Activated naive CD4-positive, alpha-beta T cell treated with anti-CD3 and anti-CD28 coated beads, Interleukin-2, amount 10 ng/mL, durations not matched to agents 7 days and 5 days (primary cell): ENCODE results near the gene KIF5A.
A peak's percentile ranks its signal among the peaks of the same experiment; 100 is the strongest.
"Not testable (repeated sequence)": the region's sequence is repeated elsewhere in the genome, so short reads cannot be mapped to it uniquely, and the experiment has no call there.

Experiments used
- CTCF ChIA-PET: fragments of 350-600 bp; sonication (Branson Sonifier 250); formaldehyde crosslinking; loops from one replicate; lab custom pipeline; 2021; ENCODE audit warnings: antibody characterized with exemption; lab: Charles Lee
- DNase-seq: peaks from one replicate; pipeline ENCODE4 v3.0.0-alpha.2; 2020
- H3K27ac Mint-ChIP-seq: one replicate; pipeline ENCODE4 v1.8.0; 2021; ENCODE audit warnings: mild to moderate bottlenecking, moderate library complexity, mixed read lengths
- H3K27me3 Mint-ChIP-seq: one replicate; pipeline ENCODE4 v1.8.0; 2021; ENCODE audit warnings: mild to moderate bottlenecking, mixed read lengths
- H3K36me3 Mint-ChIP-seq: one replicate; pipeline ENCODE4 v1.8.0; 2021; ENCODE audit warnings: mixed read lengths
- H3K4me1 Mint-ChIP-seq: one replicate; pipeline ENCODE4 v1.8.0; 2021; ENCODE audit warnings: mixed read lengths
- H3K4me3 Mint-ChIP-seq: one replicate; pipeline ENCODE4 v1.8.0; 2021; ENCODE audit warnings: mild to moderate bottlenecking, moderate library complexity, mixed read lengths
- H3K9me3 Mint-ChIP-seq: one replicate; pipeline ENCODE4 v1.8.0; 2021; ENCODE audit warnings: mixed read lengths

The KIF5A gene

DNA sequence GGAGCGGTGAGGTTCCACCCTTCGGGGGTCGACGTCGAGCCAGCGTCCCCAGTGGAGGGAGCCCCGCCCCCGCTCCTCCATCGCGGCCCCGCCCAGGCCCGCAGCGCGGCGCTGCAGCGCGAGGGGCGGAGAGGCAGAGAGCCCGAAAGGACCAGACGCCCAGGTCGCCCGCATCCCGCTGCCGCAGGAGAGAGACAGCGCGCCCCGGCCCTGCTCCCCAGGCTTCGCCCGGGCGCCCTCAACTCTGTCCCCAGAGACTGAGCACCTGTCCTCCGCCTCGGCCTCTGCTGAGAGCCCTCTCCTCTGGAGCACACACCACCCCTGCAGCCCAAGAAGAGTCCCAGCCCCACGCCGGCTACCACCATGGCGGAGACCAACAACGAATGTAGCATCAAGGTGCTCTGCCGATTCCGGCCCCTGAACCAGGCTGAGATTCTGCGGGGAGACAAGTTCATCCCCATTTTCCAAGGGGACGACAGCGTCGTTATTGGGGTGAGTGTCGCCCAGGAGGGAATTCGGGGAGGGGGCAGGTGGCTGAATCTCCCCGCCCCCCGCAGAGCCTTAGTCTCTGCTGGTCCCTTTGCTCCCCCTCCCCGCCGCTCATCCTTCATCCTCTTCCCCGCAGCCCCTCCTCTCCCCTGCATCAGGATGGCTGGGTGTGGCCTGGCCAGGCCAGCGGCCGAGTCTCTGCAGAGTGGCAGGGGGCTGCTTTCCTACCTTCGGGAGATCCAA is at the start of gene KIF5A:
Gene KIF5A (plus strand): TSS at position 136 of the 732 bp plus-strand sequence. CDS start 228 bp downstream, at position 364.
- Mint-ChIP-seq H3K4me3 (peak within 1 kb of the TSS; percentile 60), H3K27ac (no peak within 1 kb of the TSS), H3K4me1 (peaks cover 39% of the 10 kb centered on the region), H3K27me3 (peaks cover 53% of the 10 kb centered on the region), H3K9me3 (no peaks in the 10 kb centered on the region), H3K36me3 (peaks cover 13% of the 10 kb centered on the region)
- peak; percentile 75 for DNase-seq
- CTCF ChIA-PET, result no interaction called here

DNA sequence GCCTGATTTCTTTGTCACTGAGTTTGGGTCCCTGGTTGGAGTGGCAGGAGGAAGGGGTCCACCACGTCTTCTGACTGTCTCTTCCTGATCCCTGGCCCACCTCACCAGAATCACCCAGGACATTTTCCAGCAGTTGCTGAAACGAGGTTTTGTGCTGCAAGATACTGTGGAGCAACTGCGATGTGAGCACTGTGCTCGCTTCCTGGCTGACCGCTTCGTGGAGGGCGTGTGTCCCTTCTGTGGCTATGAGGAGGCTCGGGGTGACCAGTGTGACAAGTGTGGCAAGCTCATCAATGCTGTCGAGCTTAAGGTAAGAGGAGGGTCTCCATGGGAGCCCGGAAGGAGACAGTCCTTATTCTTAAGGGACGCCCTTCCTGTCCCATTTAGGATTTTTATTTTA is 49.6 kb upstream of the KIF5A start:
- H3K27me3 Mint-ChIP-seq, result no peaks in the 10 kb centered on the region
- CTCF ChIA-PET, result no interaction called here
- peaks cover 61% of the 10 kb centered on the region for H3K36me3 Mint-ChIP-seq
- no peak overlapping the region for H3K27ac Mint-ChIP-seq
- no peak for DNase-seq
- H3K4me1 Mint-ChIP-seq, result no peaks in the 10 kb centered on the region
- H3K4me3 Mint-ChIP-seq, result no peak overlapping the region
- H3K9me3 Mint-ChIP-seq, result no peaks in the 10 kb centered on the region

DNA sequence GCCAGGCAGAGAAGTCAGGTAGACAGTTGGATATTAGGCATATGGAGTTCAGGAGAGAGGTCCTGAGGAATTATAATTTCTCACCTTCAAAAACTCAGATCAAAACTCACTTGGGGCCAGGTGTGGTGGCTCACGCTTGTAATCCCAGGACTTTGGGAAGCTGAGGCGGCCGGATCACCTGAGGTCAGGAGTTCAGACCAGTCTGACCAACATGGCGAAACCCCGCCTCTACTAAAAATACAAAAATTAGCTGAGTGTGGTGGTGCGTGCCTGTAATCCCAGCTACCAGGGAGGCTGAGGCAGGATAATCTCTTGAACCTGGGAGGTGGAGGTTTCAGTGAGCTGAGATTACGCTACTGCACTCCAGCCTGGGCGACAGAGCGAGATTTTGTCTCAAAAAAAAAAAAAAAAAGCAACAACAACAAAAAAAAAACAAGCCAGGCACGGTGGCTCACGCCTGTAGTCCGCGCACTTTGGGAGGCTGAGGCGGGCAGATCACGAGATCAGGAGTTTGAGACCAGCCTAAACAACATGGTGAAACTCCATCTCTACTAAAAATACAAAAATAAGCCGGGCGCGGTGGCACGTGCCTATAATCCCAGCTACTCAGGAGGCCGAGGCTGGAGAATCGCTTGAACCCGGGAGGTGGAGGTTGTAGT is 47.4 kb upstream of the KIF5A start:
- CTCF ChIA-PET, result interaction anchor here (1.4 kb wide), 1 partner anchor 26 kb away, joined by 3 read pairs; no protein-coding TSS in a partner anchor
- H3K9me3 Mint-ChIP-seq, H3K4me1 Mint-ChIP-seq, H3K4me3 Mint-ChIP-seq, H3K27me3 Mint-ChIP-seq, DNase-seq, H3K27ac Mint-ChIP-seq: not testable (repeated sequence)
- peaks cover 59% of the 10 kb centered on the region for H3K36me3 Mint-ChIP-seq

DNA sequence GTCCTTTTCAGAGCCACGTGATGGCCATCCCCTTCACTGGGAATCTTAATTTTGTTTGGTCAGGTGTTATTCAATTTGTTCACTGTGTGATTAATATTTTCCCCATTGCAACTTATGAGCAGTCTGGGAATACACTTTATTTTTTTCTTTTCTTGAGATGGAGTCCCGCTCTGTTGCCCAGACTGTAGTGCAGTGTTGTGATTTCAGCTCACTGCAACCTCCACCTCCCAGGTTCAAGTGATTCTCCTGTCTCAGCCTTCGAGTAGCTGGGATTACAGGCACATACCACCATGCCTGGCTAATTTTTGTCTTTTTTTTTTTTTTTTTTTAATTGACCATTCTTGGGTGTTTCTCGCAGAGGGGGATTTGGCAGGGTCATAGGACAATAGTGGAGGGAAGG is 43.3 kb upstream of the KIF5A start:
- H3K27ac Mint-ChIP-seq, H3K4me1 Mint-ChIP-seq, H3K27me3 Mint-ChIP-seq, DNase-seq, H3K4me3 Mint-ChIP-seq, CTCF ChIA-PET, H3K9me3 Mint-ChIP-seq: not testable (repeated sequence)
- peaks cover 47% of the 10 kb centered on the region for H3K36me3 Mint-ChIP-seq

DNA sequence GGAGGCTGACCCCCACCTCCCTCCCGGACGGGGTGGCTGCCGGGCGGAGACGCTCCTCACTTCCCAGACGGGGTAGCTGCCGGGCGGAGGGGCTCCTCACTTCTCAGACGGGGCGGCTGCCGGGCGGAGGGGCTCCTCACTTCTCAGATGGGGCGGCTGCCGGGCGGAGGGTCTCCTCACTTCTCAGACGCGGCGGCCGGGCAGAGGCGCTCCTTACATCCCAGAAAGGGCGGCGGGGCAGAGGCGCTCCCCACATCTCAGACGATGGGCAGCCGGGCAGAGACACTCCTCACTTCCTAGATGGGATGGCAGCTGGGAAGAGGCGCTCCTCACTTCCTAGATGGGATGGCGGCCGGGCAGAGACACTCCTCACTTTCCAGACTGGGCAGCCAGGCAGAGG is 42.0 kb upstream of the KIF5A start:
- H3K9me3 Mint-ChIP-seq, CTCF ChIA-PET, H3K27ac Mint-ChIP-seq, H3K4me3 Mint-ChIP-seq, H3K4me1 Mint-ChIP-seq, DNase-seq, H3K27me3 Mint-ChIP-seq: not testable (repeated sequence)
- peaks cover 53% of the 10 kb centered on the region for H3K36me3 Mint-ChIP-seq

DNA sequence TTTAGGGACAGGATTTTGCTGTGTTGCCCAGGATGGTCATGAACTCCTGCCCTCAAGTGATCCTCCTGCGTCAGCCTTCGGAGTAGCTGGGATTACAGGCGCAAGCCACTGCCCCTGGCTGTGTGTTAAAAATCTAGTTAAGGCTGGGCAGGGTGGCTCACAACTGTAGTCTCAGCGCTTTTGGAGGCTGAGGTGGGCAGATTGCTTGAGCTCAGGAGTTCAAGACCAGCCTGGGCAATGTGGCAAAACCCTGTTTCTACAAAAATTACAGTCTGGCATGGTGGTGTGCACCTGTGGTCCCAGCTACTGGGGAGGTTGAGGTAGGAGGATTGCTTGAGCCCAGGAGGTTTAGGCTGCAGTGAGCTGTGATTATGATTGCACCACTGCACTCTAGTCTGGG is 38.7 kb upstream of the KIF5A start:
- DNase-seq, result no peak
- H3K4me3 Mint-ChIP-seq, result no peak overlapping the region
- peaks cover 60% of the 10 kb centered on the region for H3K36me3 Mint-ChIP-seq
- peaks cover 2% of the 10 kb centered on the region for H3K4me1 Mint-ChIP-seq
- H3K9me3 Mint-ChIP-seq, result no peaks in the 10 kb centered on the region
- no peaks in the 10 kb centered on the region for H3K27me3 Mint-ChIP-seq
- no peak overlapping the region for H3K27ac Mint-ChIP-seq
- CTCF ChIA-PET, result no interaction called here

DNA sequence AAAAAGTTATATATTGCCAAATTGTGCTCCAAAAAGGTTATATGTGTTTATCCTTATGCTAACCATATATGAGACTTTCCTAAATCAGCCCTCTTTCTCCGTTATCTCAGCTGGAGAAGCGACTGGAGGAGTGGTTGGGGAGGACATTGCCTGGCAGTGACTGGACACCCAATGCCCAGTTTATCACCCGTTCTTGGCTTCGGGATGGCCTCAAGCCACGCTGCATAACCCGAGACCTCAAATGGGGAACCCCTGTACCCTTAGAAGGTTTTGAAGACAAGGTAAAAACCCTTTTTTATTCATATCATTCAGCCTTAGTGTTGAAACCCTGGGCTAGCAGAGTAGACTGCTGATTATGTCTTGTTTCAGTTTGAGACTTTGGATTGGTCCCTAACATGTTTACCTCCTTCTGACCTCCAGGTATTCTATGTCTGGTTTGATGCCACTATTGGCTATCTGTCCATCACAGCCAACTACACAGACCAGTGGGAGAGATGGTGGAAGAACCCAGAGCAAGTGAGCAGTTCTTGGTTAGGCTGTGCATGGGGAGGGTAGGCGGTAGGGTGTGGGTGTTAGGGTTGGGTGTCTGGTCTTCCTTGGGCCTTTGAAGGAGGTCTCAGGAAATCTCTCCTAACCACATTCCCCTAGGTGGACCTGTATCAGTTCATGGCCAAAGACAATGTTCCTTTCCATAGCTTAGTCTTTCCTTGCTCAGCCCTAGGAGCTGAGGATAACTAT is 38.1 kb upstream of the KIF5A start:
- Mint-ChIP-seq H3K4me1 (peaks cover 2% of the 10 kb centered on the region), H3K4me3 (no peak overlapping the region), H3K9me3 (no peaks in the 10 kb centered on the region), H3K27ac (no peak overlapping the region), H3K36me3 (peaks cover 62% of the 10 kb centered on the region), H3K27me3 (no peaks in the 10 kb centered on the region)
- no peak for DNase-seq
- CTCF ChIA-PET, result no interaction called here

DNA sequence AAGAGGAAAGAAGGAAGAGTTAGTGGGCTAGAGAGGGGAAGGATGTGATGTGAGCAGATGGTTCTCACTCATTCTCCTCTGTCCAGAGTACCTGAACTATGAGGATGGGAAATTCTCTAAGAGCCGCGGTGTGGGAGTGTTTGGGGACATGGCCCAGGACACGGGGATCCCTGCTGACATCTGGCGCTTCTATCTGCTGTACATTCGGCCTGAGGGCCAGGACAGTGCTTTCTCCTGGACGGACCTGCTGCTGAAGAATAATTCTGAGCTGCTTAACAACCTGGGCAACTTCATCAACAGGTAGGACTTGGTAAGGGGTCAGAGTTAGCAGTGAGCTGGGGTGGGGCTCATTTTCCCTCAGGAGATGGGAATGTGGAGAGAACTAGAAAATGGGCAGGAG is 37.2 kb upstream of the KIF5A start:
- no peaks in the 10 kb centered on the region for H3K27me3 Mint-ChIP-seq
- peaks cover 9% of the 10 kb centered on the region for H3K4me1 Mint-ChIP-seq
- CTCF ChIA-PET, result no interaction called here
- no peaks in the 10 kb centered on the region for H3K9me3 Mint-ChIP-seq
- no peak overlapping the region for H3K27ac Mint-ChIP-seq
- H3K4me3 Mint-ChIP-seq, result no peak overlapping the region
- no peak for DNase-seq
- peaks cover 71% of the 10 kb centered on the region for H3K36me3 Mint-ChIP-seq

DNA sequence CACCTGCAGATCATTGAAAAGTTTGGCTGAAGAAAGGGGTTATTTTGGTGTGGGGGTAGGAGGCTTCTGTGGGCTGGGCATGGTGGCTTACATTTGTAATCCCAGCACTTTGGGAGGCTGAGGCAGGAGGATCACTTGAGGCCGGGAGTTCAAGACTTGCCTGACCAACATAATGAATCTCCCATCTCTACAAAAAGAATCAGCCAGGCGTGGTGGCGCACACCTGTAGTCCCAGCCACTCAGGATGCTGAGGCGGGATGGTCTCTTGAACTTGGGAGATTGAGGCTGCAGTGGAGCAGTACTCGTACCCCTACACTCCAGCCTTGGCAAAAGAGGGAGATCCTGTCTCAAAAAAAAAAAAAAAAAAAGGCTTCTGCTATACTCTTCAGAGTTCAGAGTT is 36.6 kb upstream of the KIF5A start:
- H3K4me1 Mint-ChIP-seq, result peaks cover 15% of the 10 kb centered on the region
- H3K36me3 Mint-ChIP-seq, result peaks cover 77% of the 10 kb centered on the region
- no peak for DNase-seq
- H3K4me3 Mint-ChIP-seq, result no peak overlapping the region
- CTCF ChIA-PET, result no interaction called here
- no peaks in the 10 kb centered on the region for H3K9me3 Mint-ChIP-seq
- no peak overlapping the region for H3K27ac Mint-ChIP-seq
- no peaks in the 10 kb centered on the region for H3K27me3 Mint-ChIP-seq

DNA sequence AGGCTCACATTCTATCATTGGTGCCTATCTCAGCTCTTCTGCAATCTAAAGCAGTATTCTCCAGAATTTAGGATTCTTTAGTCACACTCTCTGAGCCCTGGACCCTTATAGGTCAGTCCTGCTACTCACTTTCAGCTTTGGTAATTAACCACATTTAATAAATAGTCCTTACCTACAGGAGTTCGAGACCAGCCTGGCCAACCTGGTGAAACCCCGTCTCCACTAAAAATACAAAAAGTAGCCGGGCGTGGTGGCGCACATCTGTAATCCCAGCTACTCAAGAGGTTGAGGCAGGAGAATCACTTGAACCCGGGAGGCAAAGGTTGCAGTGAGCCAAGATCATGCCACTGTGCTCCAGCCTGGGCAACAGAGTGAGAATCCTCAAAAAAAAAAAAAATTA is 36.2 kb upstream of the KIF5A start:
- DNase-seq, H3K9me3 Mint-ChIP-seq, H3K4me3 Mint-ChIP-seq, H3K27ac Mint-ChIP-seq, CTCF ChIA-PET, H3K27me3 Mint-ChIP-seq: not testable (repeated sequence)
- Mint-ChIP-seq H3K36me3 (peaks cover 76% of the 10 kb centered on the region), H3K4me1 (peaks cover 18% of the 10 kb centered on the region)

DNA sequence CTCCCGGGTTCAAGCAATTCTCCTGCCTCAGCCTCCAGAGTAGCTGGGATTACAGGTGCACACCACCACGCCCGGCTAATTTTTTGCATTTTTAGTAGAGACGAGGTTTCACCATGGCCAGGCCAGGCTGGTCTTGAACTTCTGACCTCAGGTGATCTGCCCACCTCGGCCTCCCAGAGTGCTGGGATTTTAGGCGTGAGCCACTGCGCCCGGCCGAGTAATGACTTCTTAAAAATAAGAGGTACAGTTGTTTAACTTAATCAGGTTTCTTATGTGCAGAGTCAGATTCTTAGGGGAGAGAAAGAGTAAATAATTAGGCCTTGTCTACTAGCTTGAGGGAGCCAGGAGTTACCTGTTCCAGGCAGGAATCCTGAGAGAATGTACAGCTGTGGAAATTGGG is 35.6 kb upstream of the KIF5A start:
- not testable (repeated sequence) for H3K27ac Mint-ChIP-seq, H3K4me3 Mint-ChIP-seq, H3K9me3 Mint-ChIP-seq, DNase-seq, H3K27me3 Mint-ChIP-seq
- peaks cover 77% of the 10 kb centered on the region for H3K36me3 Mint-ChIP-seq
- H3K4me1 Mint-ChIP-seq, result peaks cover 23% of the 10 kb centered on the region
- CTCF ChIA-PET, result interaction anchor here (1.0 kb wide), 2 partner anchors 38 to 55 kb away, joined by 4 read pairs; no protein-coding TSS in a partner anchor

DNA sequence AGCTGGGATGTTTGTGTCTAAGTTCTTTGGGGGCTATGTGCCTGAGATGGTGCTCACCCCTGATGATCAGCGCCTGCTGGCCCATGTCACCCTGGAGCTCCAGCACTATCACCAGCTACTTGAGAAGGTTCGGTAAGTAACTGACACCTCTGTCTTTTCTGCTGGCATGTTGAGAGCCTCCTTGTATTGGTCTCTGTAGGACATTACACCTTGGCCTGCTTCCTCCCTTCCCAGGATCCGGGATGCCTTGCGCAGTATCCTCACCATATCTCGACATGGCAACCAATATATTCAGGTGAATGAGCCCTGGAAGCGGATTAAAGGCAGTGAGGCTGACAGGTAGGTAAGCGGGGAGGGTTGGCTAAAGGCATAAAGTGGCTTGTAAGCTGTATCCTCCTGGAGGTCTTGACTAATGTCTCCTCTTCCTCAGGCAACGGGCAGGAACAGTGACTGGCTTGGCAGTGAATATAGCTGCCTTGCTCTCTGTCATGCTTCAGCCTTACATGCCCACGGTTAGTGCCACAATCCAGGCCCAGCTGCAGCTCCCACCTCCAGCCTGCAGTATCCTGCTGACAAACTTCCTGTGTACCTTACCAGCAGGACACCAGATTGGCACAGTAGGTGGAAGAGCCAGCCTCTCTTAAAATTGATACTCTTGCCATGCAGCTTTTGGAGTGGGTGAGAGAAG is 35.0 kb upstream of the KIF5A start:
- no peak for DNase-seq
- H3K27ac Mint-ChIP-seq, result no peak overlapping the region
- CTCF ChIA-PET, result interaction anchor here (1.0 to 1.1 kb wide), 3 partner anchors 38 to 56 kb away, joined by 3 to 4 read pairs (median 4); no protein-coding TSS in a partner anchor
- H3K9me3 Mint-ChIP-seq, result no peaks in the 10 kb centered on the region
- H3K4me3 Mint-ChIP-seq, result no peak overlapping the region
- peaks cover 76% of the 10 kb centered on the region for H3K36me3 Mint-ChIP-seq
- H3K4me1 Mint-ChIP-seq, result peaks cover 26% of the 10 kb centered on the region
- H3K27me3 Mint-ChIP-seq, result no peaks in the 10 kb centered on the region

DNA sequence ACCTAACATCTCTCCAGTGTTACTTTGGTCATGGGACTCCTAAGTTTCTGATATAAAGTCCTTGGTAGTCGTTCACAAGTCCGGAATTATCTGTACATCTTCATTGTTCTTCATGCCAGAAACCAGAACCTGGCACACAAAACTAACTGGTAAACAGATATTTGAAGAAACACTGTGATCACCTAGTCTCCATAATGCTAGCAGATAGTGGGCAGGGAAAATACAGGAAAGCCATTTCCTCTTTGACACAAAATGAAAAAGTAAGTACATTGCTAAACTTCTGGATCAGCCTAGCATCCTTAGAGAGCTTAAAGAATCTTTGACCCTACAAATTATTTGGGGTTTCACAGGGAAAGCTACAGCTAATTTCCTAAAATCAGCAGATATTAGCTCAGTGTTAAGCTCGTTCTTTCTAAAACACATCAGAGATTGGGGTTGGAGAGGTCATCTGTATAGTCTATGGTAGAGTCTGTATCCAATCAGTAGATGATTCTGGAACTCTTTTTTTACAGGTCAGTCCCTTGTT is 34.4 kb upstream of the KIF5A start:
- Mint-ChIP-seq H3K36me3 (peaks cover 79% of the 10 kb centered on the region), H3K4me1 (peaks cover 26% of the 10 kb centered on the region), H3K27me3 (no peaks in the 10 kb centered on the region), H3K4me3 (no peak overlapping the region), H3K9me3 (no peaks in the 10 kb centered on the region), H3K27ac (no peak overlapping the region)
- CTCF ChIA-PET, result interaction anchor here (1.1 kb wide), 1 partner anchor 41 kb away, joined by 3 read pairs; no protein-coding TSS in a partner anchor
- DNase-seq, result no peak
